Right cardiac atrium (tissue), 5 donors: ENCODE measurements around the gene TAF4. TPM values are rescaled to one million over a fixed set of nuclear protein-coding genes. Genes with fewer than 3 reads are reported as not detected.
A peak's percentile ranks its signal among the peaks of the same experiment; 100 is the strongest.

Experiments
- ATAC-seq, 2 donors: fragments of 200-7000 bp; cut with Tn5 transposase; one replicate each; pipeline versions ENCODE4 v1.8.0 to v1.9.1; 2020; ENCODE audit warnings: moderate library complexity in 2 of 2, mild to moderate bottlenecking in 1 of 2
- DNase-seq, 3 donors: peaks; one replicate each; pipeline ENCODE4 v3.0.0-alpha.2; 2020
- H3K27ac ChIP-seq: one replicate; pipeline ENCODE4 v1.5.1; 2013; ENCODE audit warnings: mild to moderate bottlenecking, low read length, control low read depth, moderate library complexity
- H3K27me3 ChIP-seq: one replicate; pipeline ENCODE4 v1.6.1; 2013; ENCODE audit not compliant: control insufficient read depth, insufficient read depth
- H3K4me1 ChIP-seq: one replicate; pipeline ENCODE4 v1.6.1; 2013; ENCODE audit warnings: low read length; ENCODE audit not compliant: control insufficient read depth, insufficient read depth
- H3K4me3 ChIP-seq: one replicate; pipeline ENCODE4 v1.5.1; 2013; ENCODE audit warnings: low read length, control low read depth
- H3K9me3 ChIP-seq: one replicate; pipeline ENCODE4 v1.6.1; 2013; ENCODE audit warnings: low read length; ENCODE audit not compliant: control insufficient read depth
- WGBS: extraction: QIAGEN DNeasy Blood & Tissue Kit; methylation state at CpG from one replicate; pipeline ENCODE4 v1.1.7; 2013; 5-methylcytosine and 5-hydroxymethylcytosine counted together
- intact Hi-C, 4 donors: fragments of 100-400 bp; cut with DNase I; formaldehyde crosslinking; loops; one replicate each; pipeline versions ENCODE4 v1.11.0 to v1.14.0; 2022 to 2023
- polyA plus RNA-seq: library from polyadenylated mRNA; stranded (reverse); fragments of 200-250 nt; gene quantifications from one replicate; pipeline ENCODE4 v1.2.3, GENCODE V29; 2013
- total RNA-seq, 4 donors: library from RNA; stranded (reverse); fragmentation: NEBNext Ultra II Directional; extraction: Animal tissue kit (Norgen Biotek cat#: 25700); gene quantifications; one replicate each; pipeline ENCODE4 v1.2.1, GENCODE V29; 2021
- donor health status: healthy with polysubstance abuse.
- donor health status: DM: no; HTN: yes; CAD: no.
- donor health status: DM: no; HTN: no; CAD: no.
- donor health status: DM: no; HTN: yes; CAD: no; lungs with severe emphysema.
- donor health status: DM: yes; HTN: yes; CAD: no.

The TAF4 gene
- total and polyA plus RNA-seq, 5 donors, result 3.8 to 13.6 (median 8.3) TPM

- Histone ChIP-seq H3K27me3 (no peaks in the 10 kb centered on the region), H3K9me3 (no peaks in the 10 kb centered on the region), H3K4me3 (no peak overlapping the region), H3K4me1 (no peaks in the 10 kb centered on the region), H3K27ac (no peak overlapping the region)
- DNase-seq (peak in 1 of 3 donors; percentile 29), ATAC-seq (no peak)
- intact Hi-C loops, result no loop called here
- 72% methylated on average over 31 of the region's 31 CpGs for WGBS
Observed at GRCh38 chr20:61937963-61938838, 127.5 kb downstream of the TAF4 start.

GRCh38 chr20:61937146-61937962 lies 128.3 kb downstream of the TAF4 start:
- WGBS, result 63% methylated on average over 10 of the region's 10 CpGs
- ATAC-seq, result no peak
- intact Hi-C loops, result no loop called here

GRCh38 chr20:61936701-61937131 lies 129.0 kb downstream of the TAF4 start:
- DNase-seq (no peak), ATAC-seq (no peak)
- Histone ChIP-seq H3K27me3 (no peaks in the 10 kb centered on the region), H3K27ac (no peak overlapping the region), H3K4me3 (no peak overlapping the region), H3K9me3 (no peaks in the 10 kb centered on the region), H3K4me1 (no peaks in the 10 kb centered on the region)
- WGBS, result 85% methylated on average over 29 of the region's 29 CpGs
- intact Hi-C loops, result no loop called here

More at GRCh38 chr20:61937146-61937962, 128.3 kb downstream of the TAF4 start:
- Histone ChIP-seq H3K4me1 (no peaks in the 10 kb centered on the region), H3K27ac (no peak overlapping the region), H3K4me3 (no peak overlapping the region), H3K9me3 (no peaks in the 10 kb centered on the region), H3K27me3 (no peaks in the 10 kb centered on the region)
- peak in 1 of 3 donors; percentile 30 for DNase-seq

GRCh38 chr20:61935926-61936700 lies 129.6 kb downstream of the TAF4 start:
- WGBS, result 80% methylated on average over 14 of the region's 14 CpGs
- H3K4me1 ChIP-seq, result no peaks in the 10 kb centered on the region
- H3K27ac ChIP-seq, result no peak overlapping the region
- intact Hi-C loops, result no loop called here
- DNase-seq (no peak), ATAC-seq (no peak)
- H3K9me3 ChIP-seq, result no peaks in the 10 kb centered on the region
- H3K4me3 ChIP-seq, result no peak overlapping the region
- no peaks in the 10 kb centered on the region for H3K27me3 ChIP-seq

GRCh38 chr20:61934716-61935530 lies 130.8 kb downstream of the TAF4 start:
- Histone ChIP-seq H3K4me3 (no peak overlapping the region), H3K27me3 (no peaks in the 10 kb centered on the region), H3K4me1 (no peaks in the 10 kb centered on the region), H3K27ac (no peak overlapping the region), H3K9me3 (no peaks in the 10 kb centered on the region)
- 53% methylated on average over 24 of the region's 24 CpGs for WGBS
- intact Hi-C loops, result no loop called here
- DNase-seq (no peak), ATAC-seq (no peak)

GRCh38 chr20:61933951-61934715 lies 131.5 kb downstream of the TAF4 start:
- no peak overlapping the region for H3K4me3 ChIP-seq
- no peaks in the 10 kb centered on the region for H3K4me1 ChIP-seq
- no peaks in the 10 kb centered on the region for H3K9me3 ChIP-seq
- intact Hi-C loops, result no loop called here
- no peak for ATAC-seq
- 69% methylated on average over 36 of the region's 36 CpGs for WGBS
- no peaks in the 10 kb centered on the region for H3K27me3 ChIP-seq
- no peak for DNase-seq
- no peak overlapping the region for H3K27ac ChIP-seq

GRCh38 chr20:61933481-61933950 lies 132.2 kb downstream of the TAF4 start:
- WGBS, result 60% methylated on average over 17 of the region's 17 CpGs
- Histone ChIP-seq H3K4me3 (no peak overlapping the region), H3K27me3 (no peaks in the 10 kb centered on the region), H3K27ac (no peak overlapping the region), H3K9me3 (no peaks in the 10 kb centered on the region), H3K4me1 (no peaks in the 10 kb centered on the region)
- intact Hi-C loops, result no loop called here
- ATAC-seq, result no peak
- DNase-seq, result no peak

GRCh38 chr20:61932711-61933480 lies 132.8 kb downstream of the TAF4 start:
- 89% methylated on average over 38 of the region's 38 CpGs for WGBS

GRCh38 chr20:61932199-61932592 lies 133.5 kb downstream of the TAF4 start:
- no peaks in the 10 kb centered on the region for H3K9me3 ChIP-seq

More at GRCh38 chr20:61932711-61933480, 132.8 kb downstream of the TAF4 start:
- intact Hi-C loops, result no loop called here
- ATAC-seq, result no peak
- no peaks in the 10 kb centered on the region for H3K27me3 ChIP-seq
- H3K4me3 ChIP-seq, result no peak overlapping the region
- H3K4me1 ChIP-seq, result no peaks in the 10 kb centered on the region
- H3K9me3 ChIP-seq, result no peaks in the 10 kb centered on the region
- no peak overlapping the region for H3K27ac ChIP-seq
- DNase-seq, result peak in 2 of 3 donors; percentile 2 to 52

More at GRCh38 chr20:61932199-61932592, 133.5 kb downstream of the TAF4 start:
- intact Hi-C loops, result no loop called here
- H3K27ac ChIP-seq, result no peak overlapping the region
- WGBS, result 81% methylated on average over 9 of the region's 9 CpGs
- H3K27me3 ChIP-seq, result no peaks in the 10 kb centered on the region
- H3K4me3 ChIP-seq, result no peak overlapping the region
- DNase-seq (no peak), ATAC-seq (no peak)
- no peaks in the 10 kb centered on the region for H3K4me1 ChIP-seq
